Activated naive CD4-positive, alpha-beta T cell treated with anti-CD3 and anti-CD28 coated beads, Interleukin-2, amount 50 U/mL, for 24 hours (primary cell): ENCODE results near the gene SREBF2.

Experiments
- H3K27ac Mint-ChIP-seq: one replicate; pipeline ENCODE4 v1.8.0; 2021; ENCODE audit warnings: mild to moderate bottlenecking, mixed read lengths
- H3K27me3 Mint-ChIP-seq: one replicate; pipeline ENCODE4 v1.8.0; 2021; ENCODE audit warnings: mixed read lengths
- H3K36me3 Mint-ChIP-seq: one replicate; pipeline ENCODE4 v1.8.0; 2021; ENCODE audit warnings: mixed read lengths
- H3K4me1 Mint-ChIP-seq: one replicate; pipeline ENCODE4 v1.8.0; 2021; ENCODE audit warnings: mixed read lengths
- H3K4me3 Mint-ChIP-seq: one replicate; pipeline ENCODE4 v1.8.0; 2021; ENCODE audit warnings: mild to moderate bottlenecking, mixed read lengths
- H3K9me3 Mint-ChIP-seq: one replicate; pipeline ENCODE4 v1.8.0; 2021; ENCODE audit warnings: mixed read lengths

SREBF2 gene

GRCh38 chr22:41816241-41816640 is 16.7 kb upstream of the SREBF2 start:
- H3K4me3 Mint-ChIP-seq: no peak overlapping the region
- H3K27me3 Mint-ChIP-seq: no peaks in the 10 kb centered on the region
- no peak overlapping the region for H3K27ac Mint-ChIP-seq
- H3K4me1 Mint-ChIP-seq: peaks cover 7% of the 10 kb centered on the region
- H3K9me3 Mint-ChIP-seq: no peaks in the 10 kb centered on the region
- H3K36me3 Mint-ChIP-seq: peaks cover 8% of the 10 kb centered on the region

GRCh38 chr22:41816871-41817270 is 16.0 kb upstream of the SREBF2 start:
- H3K4me3 Mint-ChIP-seq: no peak overlapping the region
- no peak overlapping the region for H3K27ac Mint-ChIP-seq
- H3K36me3 Mint-ChIP-seq: peaks cover 8% of the 10 kb centered on the region
- no peaks in the 10 kb centered on the region for H3K27me3 Mint-ChIP-seq
- peaks cover 12% of the 10 kb centered on the region for H3K4me1 Mint-ChIP-seq
- H3K9me3 Mint-ChIP-seq: no peaks in the 10 kb centered on the region

- peaks cover 8% of the 10 kb centered on the region for H3K36me3 Mint-ChIP-seq
- no peaks in the 10 kb centered on the region for H3K9me3 Mint-ChIP-seq
- H3K27ac Mint-ChIP-seq: no peak overlapping the region
- no peak overlapping the region for H3K4me3 Mint-ChIP-seq
- peaks cover 24% of the 10 kb centered on the region for H3K4me1 Mint-ChIP-seq
- H3K27me3 Mint-ChIP-seq: no peaks in the 10 kb centered on the region
Observed at GRCh38 chr22:41818011-41818410, 14.9 kb upstream of the SREBF2 start.

- H3K27ac Mint-ChIP-seq: no peak overlapping the region
- H3K4me3 Mint-ChIP-seq: no peak overlapping the region
- H3K9me3 Mint-ChIP-seq: no peaks in the 10 kb centered on the region
- peaks cover 8% of the 10 kb centered on the region for H3K36me3 Mint-ChIP-seq
- H3K4me1 Mint-ChIP-seq: peaks cover 28% of the 10 kb centered on the region
- H3K27me3 Mint-ChIP-seq: no peaks in the 10 kb centered on the region
Observed at GRCh38 chr22:41818596-41818995, 14.3 kb upstream of the SREBF2 start.

GRCh38 chr22:41819257-41819656 is 13.6 kb upstream of the SREBF2 start:
- Mint-ChIP-seq H3K27me3 (no peaks in the 10 kb centered on the region), H3K4me1 (peaks cover 34% of the 10 kb centered on the region), H3K4me3 (no peak overlapping the region), H3K27ac (no peak overlapping the region), H3K36me3 (peaks cover 8% of the 10 kb centered on the region), H3K9me3 (no peaks in the 10 kb centered on the region)

- Mint-ChIP-seq H3K9me3 (no peaks in the 10 kb centered on the region), H3K36me3 (peaks cover 5% of the 10 kb centered on the region), H3K4me3 (no peak overlapping the region), H3K27ac (no peak overlapping the region), H3K4me1 (peaks cover 35% of the 10 kb centered on the region), H3K27me3 (no peaks in the 10 kb centered on the region)
Observed at GRCh38 chr22:41820447-41820846, 12.5 kb upstream of the SREBF2 start.

DNA sequence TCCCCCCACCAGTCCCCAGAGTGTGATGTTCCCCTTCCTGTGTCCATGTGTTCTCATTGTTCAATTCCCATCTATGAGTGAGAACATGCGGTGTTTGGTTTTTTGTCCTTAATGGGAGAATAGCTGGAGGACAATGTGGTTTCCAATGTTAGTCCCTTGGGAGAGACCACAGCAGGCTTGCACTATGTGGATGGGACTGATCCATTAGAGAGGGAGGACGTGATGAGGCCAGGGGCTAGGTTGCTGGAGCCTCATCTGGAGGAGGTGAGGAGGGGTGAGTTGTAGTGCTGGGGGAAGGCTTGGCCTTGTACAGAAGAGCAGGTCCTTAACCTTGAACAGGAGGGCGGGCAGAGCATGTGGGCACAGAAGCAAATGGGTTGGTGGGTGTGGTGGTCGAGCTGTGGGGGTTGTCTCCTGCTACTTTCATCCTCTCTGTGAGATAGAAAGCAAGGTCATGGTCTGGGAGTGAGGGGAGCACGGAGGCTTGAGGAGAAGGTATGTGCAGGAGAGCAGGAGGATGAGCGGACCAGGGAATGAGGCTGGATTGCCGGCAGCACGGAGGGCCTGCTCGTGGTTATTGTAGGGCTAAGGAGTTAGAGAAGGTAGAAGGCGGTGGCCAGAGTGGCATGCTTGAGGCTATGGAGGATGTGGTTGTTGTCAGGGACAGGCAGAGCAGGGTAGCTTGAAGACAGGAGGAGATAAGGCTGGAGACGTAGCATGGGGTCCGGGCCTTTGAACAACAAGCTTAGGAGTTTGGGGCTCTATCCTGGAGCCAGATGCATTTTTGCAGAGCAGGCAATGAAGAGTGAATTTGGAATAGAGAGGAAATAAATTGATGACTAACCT is 11.2 kb upstream of the SREBF2 start:
- no peaks in the 10 kb centered on the region for H3K27me3 Mint-ChIP-seq
- peaks cover 37% of the 10 kb centered on the region for H3K4me1 Mint-ChIP-seq
- H3K36me3 Mint-ChIP-seq: peaks cover 2% of the 10 kb centered on the region
- H3K27ac Mint-ChIP-seq: peak overlapping the region; percentile 92
- H3K4me3 Mint-ChIP-seq: no peak overlapping the region
- no peaks in the 10 kb centered on the region for H3K9me3 Mint-ChIP-seq

DNA sequence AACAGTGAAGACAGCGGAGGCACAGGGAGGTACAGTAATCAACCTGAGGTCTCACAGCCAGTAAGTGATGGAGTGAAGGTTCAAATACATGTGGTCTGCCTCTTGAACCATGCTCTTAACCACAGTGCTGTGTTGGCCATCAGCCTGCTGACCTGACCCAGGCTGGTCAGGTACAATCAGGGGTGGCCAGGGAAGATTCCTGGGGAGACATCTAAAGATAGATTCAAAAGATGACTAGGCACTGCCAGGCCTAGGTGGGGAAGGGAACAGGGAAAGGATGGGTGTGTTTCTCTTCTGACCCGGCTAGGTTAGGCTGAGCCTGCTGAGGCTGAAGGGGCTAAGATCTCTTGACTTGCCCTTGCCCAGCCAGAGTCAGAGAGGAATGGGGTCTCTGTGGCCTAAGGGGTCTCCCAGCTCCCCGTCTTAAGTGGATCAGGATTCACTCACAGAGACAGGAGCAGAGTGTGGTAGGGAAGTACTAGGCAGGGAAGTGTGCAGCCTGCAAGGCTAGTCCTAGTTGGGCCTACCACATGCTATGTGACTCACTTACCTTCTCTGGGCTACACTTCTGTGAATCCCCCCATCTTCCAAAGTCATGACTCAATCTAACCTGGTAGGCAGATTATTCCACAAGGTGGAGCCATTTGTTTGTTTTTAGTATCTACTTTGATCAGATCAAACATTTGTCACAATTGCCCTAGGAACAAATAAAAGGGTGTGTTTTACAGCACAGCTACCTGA is 10.4 kb upstream of the SREBF2 start:
- Mint-ChIP-seq H3K4me3 (no peak overlapping the region), H3K4me1 (peaks cover 37% of the 10 kb centered on the region), H3K27me3 (no peaks in the 10 kb centered on the region), H3K27ac (peak overlapping the region; percentile 92), H3K36me3 (peaks cover 2% of the 10 kb centered on the region), H3K9me3 (no peaks in the 10 kb centered on the region)

GRCh38 chr22:41823797-41824196 is 9.1 kb upstream of the SREBF2 start:
- Mint-ChIP-seq H3K27me3 (no peaks in the 10 kb centered on the region), H3K36me3 (peaks cover 2% of the 10 kb centered on the region), H3K4me3 (no peak overlapping the region), H3K27ac (peak overlapping the region; percentile 36), H3K9me3 (no peaks in the 10 kb centered on the region), H3K4me1 (peaks cover 37% of the 10 kb centered on the region)

DNA sequence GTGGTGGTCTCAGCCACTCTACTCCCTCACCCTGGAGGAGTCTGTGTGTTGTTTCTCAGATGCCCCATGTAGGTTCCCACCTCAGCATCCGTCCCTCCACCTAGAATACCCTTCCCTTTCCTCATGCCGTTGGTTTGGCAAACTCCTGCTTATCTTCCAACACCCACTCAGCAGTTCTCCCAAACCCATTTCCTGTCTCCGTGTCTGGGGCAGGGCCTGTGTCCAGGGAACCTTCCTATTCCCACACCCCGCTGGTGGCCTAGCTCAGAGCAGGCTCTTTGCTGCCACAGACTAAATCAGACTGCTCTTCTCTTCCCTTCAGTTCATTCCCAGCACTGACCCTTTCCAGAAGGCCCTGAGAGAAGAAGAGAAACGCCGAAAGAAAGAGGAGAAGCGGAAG is 7.5 kb upstream of the SREBF2 start:
- Mint-ChIP-seq H3K9me3 (no peaks in the 10 kb centered on the region), H3K4me1 (peaks cover 42% of the 10 kb centered on the region), H3K27me3 (no peaks in the 10 kb centered on the region), H3K27ac (peak overlapping the region; percentile 76), H3K36me3 (no peaks in the 10 kb centered on the region), H3K4me3 (no peak overlapping the region)

GRCh38 chr22:41826021-41826420 is 6.9 kb upstream of the SREBF2 start:
- Mint-ChIP-seq H3K4me1 (peaks cover 36% of the 10 kb centered on the region), H3K9me3 (no peaks in the 10 kb centered on the region), H3K4me3 (no peak overlapping the region), H3K27me3 (no peaks in the 10 kb centered on the region), H3K27ac (peak overlapping the region; percentile 25), H3K36me3 (no peaks in the 10 kb centered on the region)

- Mint-ChIP-seq H3K9me3 (no peaks in the 10 kb centered on the region), H3K4me1 (peaks cover 39% of the 10 kb centered on the region), H3K4me3 (no peak overlapping the region), H3K27ac (peak overlapping the region; percentile 80), H3K36me3 (no peaks in the 10 kb centered on the region), H3K27me3 (no peaks in the 10 kb centered on the region)
Observed at GRCh38 chr22:41826430-41827383, 6.2 kb upstream of the SREBF2 start.

DNA sequence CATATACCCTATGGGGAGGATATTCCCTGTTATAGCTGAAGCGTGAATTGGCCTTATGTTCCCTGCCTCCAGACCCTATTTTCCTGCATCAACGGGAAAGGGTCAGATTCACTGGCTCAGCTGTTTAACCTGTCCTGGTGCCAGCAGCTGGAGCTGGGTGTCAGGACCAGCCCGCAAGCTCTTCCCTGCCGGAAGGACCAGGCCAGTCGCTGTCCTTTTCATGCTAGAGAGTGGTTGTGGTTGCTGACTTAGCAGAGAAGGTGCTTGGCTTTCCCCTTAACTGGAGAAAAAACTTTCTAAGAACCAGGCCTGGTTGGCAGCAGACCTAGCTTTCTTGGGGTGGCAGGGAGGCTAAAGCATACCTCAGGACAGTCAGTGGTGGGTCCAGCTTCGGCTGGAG is 5.2 kb upstream of the SREBF2 start:
- H3K27ac Mint-ChIP-seq: peak overlapping the region; percentile 20

DNA sequence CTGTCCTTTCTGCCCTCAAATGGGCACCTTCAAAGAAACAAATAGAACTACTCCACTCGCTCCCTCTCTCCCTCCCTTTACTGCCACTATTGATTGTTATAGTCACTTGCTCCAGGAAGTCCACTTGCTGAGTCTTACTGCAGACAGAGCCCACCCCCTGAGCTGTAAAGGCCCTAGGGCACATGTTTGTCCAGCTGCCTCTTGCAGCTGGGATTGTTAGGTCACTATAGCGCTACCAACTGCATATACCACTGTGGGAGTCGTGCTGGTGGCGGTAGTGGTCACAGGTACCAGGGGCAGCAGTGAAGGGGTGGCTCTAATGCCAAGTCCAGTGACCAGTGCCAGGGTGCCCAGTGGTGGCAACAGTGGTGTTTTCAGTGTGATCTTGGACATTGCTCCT is 4.4 kb upstream of the SREBF2 start:
- no peaks in the 10 kb centered on the region for H3K36me3 Mint-ChIP-seq

More for the DNA sequence above, 5.2 kb upstream of the SREBF2 start:
- no peaks in the 10 kb centered on the region for H3K9me3 Mint-ChIP-seq
- peaks cover 36% of the 10 kb centered on the region for H3K4me1 Mint-ChIP-seq
- no peaks in the 10 kb centered on the region for H3K36me3 Mint-ChIP-seq
- H3K4me3 Mint-ChIP-seq: no peak overlapping the region
- H3K27me3 Mint-ChIP-seq: no peaks in the 10 kb centered on the region

DNA sequence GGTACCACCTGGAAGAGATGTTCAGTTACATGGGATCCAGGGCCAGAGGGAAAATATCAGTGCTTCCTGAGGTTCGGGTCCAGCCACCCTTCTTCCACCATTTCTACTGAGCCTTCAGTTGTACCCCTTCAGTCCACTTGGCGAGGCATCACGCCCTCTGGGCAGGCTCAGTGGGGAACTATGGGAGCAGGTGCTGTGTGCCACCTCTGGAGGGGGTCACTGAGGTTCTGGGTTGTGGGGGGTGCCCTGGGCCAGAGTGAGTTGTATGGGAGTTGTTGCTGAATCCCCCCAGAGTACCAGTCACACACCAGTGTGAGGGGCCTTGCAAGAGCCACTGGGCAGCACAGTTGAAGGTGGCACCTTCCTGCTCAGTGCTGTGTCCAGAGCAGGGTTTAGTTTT is 2.7 kb upstream of the SREBF2 start:
- H3K27me3 Mint-ChIP-seq: no peaks in the 10 kb centered on the region
- H3K9me3 Mint-ChIP-seq: no peaks in the 10 kb centered on the region
- no peak overlapping the region for H3K4me3 Mint-ChIP-seq
- peaks cover 4% of the 10 kb centered on the region for H3K36me3 Mint-ChIP-seq
- H3K27ac Mint-ChIP-seq: peak overlapping the region; percentile 8
- H3K4me1 Mint-ChIP-seq: peaks cover 35% of the 10 kb centered on the region

More for the DNA sequence above, 4.4 kb upstream of the SREBF2 start:
- Mint-ChIP-seq H3K4me3 (no peak overlapping the region), H3K27me3 (no peaks in the 10 kb centered on the region), H3K27ac (peak overlapping the region; percentile 20), H3K4me1 (peaks cover 29% of the 10 kb centered on the region), H3K9me3 (no peaks in the 10 kb centered on the region)
